Fibroblast of skin of abdomen (primary cell): ENCODE measurements around the gene TMEM132D.

ENCODE experiments used
- DNase-seq: peaks from one replicate; pipeline ENCODE4 v3.0.0-alpha.2; 2013

TMEM132D gene

DNA sequence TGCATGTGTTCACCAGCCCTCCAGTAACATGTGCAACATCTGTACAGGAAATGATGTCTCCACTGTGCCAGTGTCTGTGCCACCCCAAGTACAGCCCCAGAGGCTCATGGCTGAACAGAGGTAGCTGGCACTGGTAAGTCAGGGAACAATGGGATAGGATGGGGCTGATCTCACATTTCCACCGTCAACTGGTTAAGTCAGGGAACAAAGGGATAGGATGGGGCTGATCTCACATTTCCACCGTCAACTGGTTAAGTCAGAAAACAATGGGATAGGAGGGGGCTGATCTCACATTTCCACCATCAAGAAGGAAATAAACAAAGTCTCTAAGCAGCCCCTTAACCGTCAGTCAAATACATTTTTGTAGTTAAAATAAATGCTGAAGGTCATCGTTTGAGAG lies 246.6 kb downstream of the TMEM132D start:
- no peak for DNase-seq

GRCh38 chr12:129651951-129652350 lies 251.9 kb downstream of the TMEM132D start:
- peak; percentile 52 for DNase-seq

- no peak for DNase-seq
These were observed 261.9 kb downstream of the TMEM132D start for GRCh38 chr12:129641926-129642325.

GRCh38 chr12:129635021-129635685 lies 268.7 kb downstream of the TMEM132D start:
- DNase-seq = no peak

DNA sequence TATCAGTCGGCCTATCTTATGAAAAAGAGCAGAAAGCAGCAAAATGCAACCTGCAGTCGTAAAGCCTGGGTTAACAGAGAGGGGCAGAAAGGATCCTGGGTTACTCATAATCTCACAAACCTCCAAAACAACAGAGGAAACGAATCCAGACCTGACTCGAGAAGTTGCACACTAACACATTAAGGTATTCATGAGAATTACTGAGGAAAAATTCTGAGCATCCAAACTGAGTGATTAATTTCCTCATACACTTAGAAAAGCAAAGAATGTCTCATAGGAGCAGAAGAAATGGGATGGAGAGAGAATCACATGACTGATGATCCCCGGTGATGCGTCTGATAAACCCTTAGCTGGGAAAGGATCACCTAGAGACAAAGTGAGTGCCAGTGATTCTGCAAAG lies 272.5 kb downstream of the TMEM132D start:
- no peak for DNase-seq

DNA sequence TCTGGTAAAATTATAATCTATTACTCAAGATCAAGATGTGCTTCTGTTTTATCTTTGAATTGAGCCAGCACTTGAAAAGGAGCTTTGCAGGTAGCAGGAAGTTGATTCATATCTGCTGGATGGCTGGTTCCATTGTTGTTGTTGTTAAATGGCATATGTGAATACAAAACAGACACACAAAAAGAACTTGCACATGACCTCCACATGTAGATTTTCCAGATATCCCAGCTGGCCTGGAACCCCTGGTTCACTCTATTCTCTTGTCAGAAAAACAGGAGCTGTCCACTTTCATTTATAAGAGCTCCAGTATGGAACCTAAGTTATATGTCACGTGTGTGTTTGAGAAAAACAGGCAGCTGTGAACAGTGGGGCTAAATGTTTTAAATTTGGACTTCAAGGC lies 273.9 kb downstream of the TMEM132D start:
- no peak for DNase-seq

DNA sequence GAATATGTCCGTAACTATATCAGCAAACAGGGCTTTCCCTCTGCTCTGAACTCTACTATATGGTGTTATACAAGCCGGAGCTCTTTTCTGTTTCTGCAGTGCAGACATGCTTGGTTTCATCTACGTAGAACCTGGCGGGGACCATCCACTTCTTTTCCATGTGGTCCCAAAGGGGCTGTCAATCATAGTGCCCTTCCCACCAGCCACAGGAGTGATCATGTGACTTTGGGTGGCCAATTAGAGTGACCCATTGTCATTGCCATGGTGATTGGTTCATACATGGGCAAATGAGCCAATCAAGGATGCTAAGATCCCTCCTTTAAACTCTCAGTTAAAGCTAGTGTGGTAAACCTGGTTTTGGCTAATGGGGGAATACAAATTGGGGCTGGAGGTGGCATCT lies 281.3 kb downstream of the TMEM132D start:
- no peak for DNase-seq

- DNase-seq = no peak
These were observed 284.6 kb downstream of the TMEM132D start for GRCh38 chr12:129619271-129619670.

DNA sequence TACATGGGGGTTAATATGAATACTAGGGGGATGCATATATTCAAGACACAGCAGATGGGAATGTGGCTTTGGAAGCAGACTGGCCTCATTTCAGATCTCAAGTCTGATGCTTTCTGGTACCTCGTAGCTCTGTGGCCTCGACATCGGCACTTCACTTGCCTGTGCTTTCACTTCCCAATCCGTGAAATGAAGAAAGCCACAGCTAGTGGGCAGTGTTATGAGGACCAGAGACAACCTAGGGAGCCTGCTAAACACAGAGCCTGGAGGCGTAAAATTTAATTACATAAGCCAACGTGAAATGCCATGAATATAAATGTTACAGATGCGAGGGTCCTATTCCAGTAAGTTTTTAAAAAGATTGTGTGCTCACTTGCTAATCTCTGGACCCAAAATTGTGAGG lies 286.0 kb downstream of the TMEM132D start:
- no peak for DNase-seq

DNA sequence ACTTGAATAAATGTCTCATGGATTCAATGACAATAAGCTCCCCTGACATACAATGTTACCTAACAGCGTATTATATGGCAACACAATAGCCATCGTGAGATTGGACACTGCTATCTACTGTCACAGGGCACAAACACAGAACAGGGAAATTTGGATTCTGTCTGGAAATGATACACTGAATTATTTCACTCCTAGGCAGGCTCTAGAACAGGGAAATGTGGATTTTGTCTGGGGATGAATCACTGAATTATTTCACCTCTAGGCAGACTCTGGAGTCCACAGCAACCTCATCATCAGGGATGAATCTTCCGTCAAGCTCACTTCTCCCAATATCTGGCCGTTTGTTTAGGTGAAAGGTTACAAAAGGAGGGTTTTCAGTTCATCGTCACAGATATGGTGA lies 288.8 kb downstream of the TMEM132D start:
- DNase-seq = peak; percentile 47

DNA sequence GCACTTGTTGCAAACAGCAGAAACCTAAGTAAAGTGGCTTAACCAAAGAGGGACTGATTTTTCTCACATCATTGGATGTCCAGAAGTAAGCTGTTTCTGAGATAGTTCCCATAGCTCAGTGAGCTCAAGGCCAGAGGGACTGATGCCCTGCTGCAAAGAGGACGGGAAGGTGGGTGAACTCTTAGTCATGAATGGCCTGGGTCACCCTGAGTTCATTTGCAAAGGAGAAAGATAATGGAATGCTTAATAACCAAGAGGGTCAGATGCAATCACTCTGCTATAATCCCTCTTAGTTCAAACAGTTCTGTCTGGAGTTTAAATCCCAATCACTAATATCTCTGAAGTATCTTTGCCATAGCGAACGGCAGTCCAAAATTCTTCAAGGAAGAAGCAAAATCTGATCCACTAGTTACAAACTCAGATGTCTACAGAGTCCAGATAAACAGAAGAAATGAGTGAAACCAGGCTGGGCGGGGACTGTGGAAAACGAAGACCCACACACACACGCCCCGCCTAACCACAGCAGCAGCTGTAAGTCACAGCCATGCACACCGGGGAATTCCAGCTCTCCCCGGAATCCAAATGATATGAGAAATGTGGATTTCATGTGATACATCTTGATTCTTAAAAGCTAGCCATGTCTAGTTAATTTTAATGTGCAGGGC lies 289.5 kb downstream of the TMEM132D start:
- peak; percentile 64 for DNase-seq

- DNase-seq = no peak
These were observed 290.5 kb downstream of the TMEM132D start for GRCh38 chr12:129613314-129613713.

- no peak for DNase-seq
These were observed 293.2 kb downstream of the TMEM132D start for GRCh38 chr12:129610601-129611120.

GRCh38 chr12:129607756-129608155 lies 296.1 kb downstream of the TMEM132D start:
- DNase-seq = no peak

GRCh38 chr12:129607301-129607700 lies 296.5 kb downstream of the TMEM132D start:
- DNase-seq = peak; percentile 79

GRCh38 chr12:129606239-129606638 lies 297.6 kb downstream of the TMEM132D start:
- DNase-seq = no peak

- no peak for DNase-seq
These were observed 298.2 kb downstream of the TMEM132D start for GRCh38 chr12:129605666-129606065.

GRCh38 chr12:129604506-129604905 lies 299.3 kb downstream of the TMEM132D start:
- DNase-seq = no peak

GRCh38 chr12:129599406-129599805 lies 304.4 kb downstream of the TMEM132D start:
- DNase-seq = peak; percentile 78

DNA sequence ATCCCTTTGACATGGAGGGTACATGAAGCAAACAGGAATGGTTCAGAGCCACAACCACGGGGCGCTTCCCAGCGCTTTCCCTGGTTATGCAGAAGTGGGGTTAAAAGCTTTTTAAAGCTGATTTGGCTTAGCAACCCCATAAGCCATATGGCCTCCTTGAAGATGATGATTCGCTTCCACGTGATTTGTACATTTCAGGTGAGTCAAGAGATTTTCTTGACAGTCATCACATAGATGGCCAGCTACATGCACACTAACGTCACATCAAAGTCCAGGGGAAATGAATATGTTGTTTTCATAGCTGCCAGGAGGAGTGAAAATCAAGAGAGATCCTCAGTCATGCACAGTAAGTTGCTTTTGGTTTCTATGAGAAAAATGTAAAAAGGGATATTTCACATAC lies 309.7 kb downstream of the TMEM132D start:
- no peak for DNase-seq

DNA sequence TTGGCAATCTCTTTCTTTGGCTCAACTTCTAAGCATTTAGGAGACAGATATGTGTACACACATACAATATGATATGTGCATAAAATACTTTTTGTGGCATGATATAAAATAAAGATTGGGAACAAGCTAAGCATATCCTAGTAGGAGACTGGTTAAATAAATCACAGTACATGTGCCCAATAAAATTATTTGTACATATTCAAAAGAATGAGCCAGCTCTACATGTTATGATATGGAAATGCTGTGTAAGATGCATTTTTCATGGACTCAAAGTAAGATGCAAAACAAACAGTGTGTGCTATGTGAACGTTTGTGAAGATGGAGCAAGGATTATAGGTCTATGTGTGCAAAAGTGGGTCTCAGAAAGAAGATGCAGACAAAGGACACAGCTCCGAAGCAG lies 311.4 kb downstream of the TMEM132D start:
- no peak for DNase-seq

- no peak for DNase-seq
These were observed 314.3 kb downstream of the TMEM132D start for GRCh38 chr12:129589503-129589902.

DNA sequence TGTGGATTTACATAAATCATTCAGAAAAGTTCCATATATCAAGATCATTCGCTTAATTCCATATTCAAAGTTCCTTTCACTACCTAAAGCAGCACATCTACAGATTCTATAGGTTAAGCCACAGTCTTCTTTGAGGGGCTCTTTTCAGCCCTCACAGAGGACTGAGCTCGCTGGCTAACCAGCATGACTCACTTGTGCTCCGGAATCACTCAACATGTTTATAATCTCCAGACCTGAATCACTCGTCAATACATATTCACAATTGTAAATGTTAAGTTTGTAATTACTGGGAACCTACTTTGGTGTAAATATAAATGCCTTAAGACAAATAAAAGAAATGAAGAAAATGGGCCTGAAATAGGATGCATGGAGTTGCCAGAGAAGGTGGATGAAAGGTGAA lies 315.7 kb downstream of the TMEM132D start:
- DNase-seq = no peak

DNA sequence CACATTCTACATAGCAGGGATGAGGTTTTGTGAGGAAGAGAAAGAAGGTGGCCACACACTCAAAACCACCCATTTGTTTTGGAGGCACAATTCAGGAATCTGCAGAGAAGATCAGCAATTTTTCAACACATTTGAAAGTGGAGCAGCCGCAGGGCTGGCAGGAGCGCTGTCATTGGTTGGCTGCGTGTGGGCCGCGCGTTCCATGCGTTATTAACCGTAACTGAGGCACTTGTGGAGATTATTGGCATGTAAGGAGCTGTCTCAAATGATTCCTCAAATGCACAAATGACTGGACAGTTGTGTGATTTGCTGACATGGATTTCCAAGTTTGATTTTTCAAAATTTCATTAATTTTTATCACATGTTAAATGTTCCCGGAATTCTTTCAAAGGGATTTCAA lies 318.5 kb downstream of the TMEM132D start:
- DNase-seq = no peak
